HepG2 (cell line): ENCODE measurements around the gene UAP1L1. TPM values are rescaled to one million over a fixed set of nuclear protein-coding genes. Genes with fewer than 3 reads are reported as not detected.

ENCODE experiments used
- CHCHD3 ChIP-seq: sonication (generic); formaldehyde crosslinking; IDR thresholded peaks from 2 replicates; pipeline ENCODE4 v1.8.0; 2022; ENCODE audit warnings: mild to moderate bottlenecking, missing genetic modification reagents, moderate library complexity
- CHD4 ChIP-seq: fragments of 200-600 bp; sonication (generic); IDR thresholded peaks from 2 replicates; pipeline ENCODE4 v1.7.0; 2017; ENCODE audit warnings: mild to moderate bottlenecking, low read length, borderline replicate concordance
- EEA1 ChIP-seq: sonication (generic); formaldehyde crosslinking; IDR thresholded peaks from 2 replicates; pipeline ENCODE4 v1.5.1; 2020; ENCODE audit warnings: mild to moderate bottlenecking, missing genetic modification reagents, borderline replicate concordance
- EED ChIP-seq: sonication (generic); formaldehyde crosslinking; IDR thresholded peaks from 2 replicates; pipeline ENCODE4 v1.5.0; 2020; ENCODE audit warnings: mild to moderate bottlenecking, missing genetic modification reagents
- ETV5 ChIP-seq: IDR thresholded peaks from 2 replicates; pipeline ENCODE4 v1.6.1; 2018; ENCODE audit warnings: missing biosample characterization, missing genetic modification reagents, inconsistent platforms, borderline replicate concordance
- ETV6 ChIP-seq: sonication (generic); formaldehyde crosslinking; conservative IDR thresholded peaks from 2 replicates; pipeline ENCODE4 v1.4.0; 2020; ENCODE audit warnings: missing genetic modification reagents
- HDAC2 ChIP-seq: sonication (generic); formaldehyde crosslinking; IDR thresholded peaks from 2 replicates; pipeline ENCODE4 v1.4.0; 2020; ENCODE audit warnings: missing genetic modification reagents
- HOXD1 ChIP-seq: sonication (generic); formaldehyde crosslinking; IDR thresholded peaks from 2 replicates; pipeline ENCODE4 v1.5.0; 2020; ENCODE audit warnings: missing genetic modification reagents
- KAT7 ChIP-seq: IDR thresholded peaks from 2 replicates; pipeline ENCODE4 v1.6.1; 2018; ENCODE audit warnings: borderline replicate concordance, missing compliant biosample characterization
- MAF1 ChIP-seq: sonication (generic); formaldehyde crosslinking; IDR thresholded peaks from 2 replicates; pipeline ENCODE4 v1.5.0; 2020; ENCODE audit warnings: missing genetic modification reagents, borderline replicate concordance
- MIER3 ChIP-seq: IDR thresholded peaks from 2 replicates; pipeline ENCODE4 v1.6.1; 2016; ENCODE audit warnings: missing compliant biosample characterization, borderline replicate concordance
- PCBP2 ChIP-seq: fragments of 200-400 bp; formaldehyde crosslinking; optimal IDR thresholded peaks from 2 replicates; pipeline ENCODE3; 2018; ENCODE audit warnings: low read length, low read depth; ENCODE audit not compliant: poor library complexity, severe bottlenecking
- PHF20 ChIP-seq: sonication (generic); formaldehyde crosslinking; IDR thresholded peaks from 2 replicates; pipeline ENCODE4 v1.5.0; 2020; ENCODE audit warnings: mild to moderate bottlenecking, missing genetic modification reagents
- POLR2AphosphoS2 ChIP-seq: IDR thresholded peaks from 2 replicates; pipeline ENCODE4 v1.6.1; 2011; ENCODE audit warnings: low read depth, low read length, improper control_type of control experiment
- ZBTB7A ChIP-seq: sonication (generic); formaldehyde crosslinking; IDR thresholded peaks from 2 replicates; pipeline ENCODE4 v1.8.0; 2022; ENCODE audit warnings: mild to moderate bottlenecking, missing genetic modification reagents
- ZNF510 ChIP-seq: sonication (generic); formaldehyde crosslinking; IDR thresholded peaks from 2 replicates; pipeline ENCODE4 v1.4.0; 2020; ENCODE audit warnings: low read depth, mild to moderate bottlenecking, missing genetic modification reagents
- ZNF598 ChIP-seq: sonication (generic); formaldehyde crosslinking; IDR thresholded peaks from 2 replicates; pipeline ENCODE4 v1.5.1; 2020; ENCODE audit warnings: mild to moderate bottlenecking, missing genetic modification reagents, borderline replicate concordance
- ZNF720 ChIP-seq: sonication (generic); formaldehyde crosslinking; IDR thresholded peaks from 2 replicates; pipeline ENCODE4 v1.4.0; 2020; ENCODE audit warnings: missing genetic modification reagents
- ZSCAN21 ChIP-seq: sonication (generic); formaldehyde crosslinking; IDR thresholded peaks from 2 replicates; pipeline ENCODE4 v1.8.0; 2022; ENCODE audit warnings: mild to moderate bottlenecking, missing genetic modification reagents, moderate library complexity, borderline replicate concordance
- polyA plus RNA-seq, 8 experiments: library from polyadenylated mRNA; depleted of rRNA in 3 of 8; stranded (reverse) in 7 of 8; unstranded in 1 of 8; fragments of >200 nt; fragmentation: Illumina TruSeq in 4 of 8; extraction: Trizol in 4 of 8; gene quantifications; 2 replicates each; pipeline versions ENCODE4 v1.2.1 to v1.2.3, GENCODE V29; 2011 to 2016; ENCODE audit warnings: low read depth in 4 of 8, missing spikeins in 1 of 8, mixed read lengths in 1 of 8; ENCODE audit not compliant: insufficient read depth in 1 of 8
- total RNA-seq, 5 experiments: library from RNA; depleted of rRNA; stranded (reverse); fragments of >200 nt; fragmentation: Illumina TruSeq; extraction: Trizol; gene quantifications; 2 replicates each; pipeline ENCODE4 v1.2.3, GENCODE V29; 2016; ENCODE audit warnings: low read depth in 1 of 5
- TF ChIP-seq, protein P1 (sequence below): sonication (generic); formaldehyde crosslinking; IDR thresholded peaks from 2 replicates; pipeline ENCODE4 v1.4.0; 2020; ENCODE audit warnings: missing genetic modification reagents
- TF ChIP-seq, protein P2 (sequence below): sonication (generic); formaldehyde crosslinking; IDR thresholded peaks from 2 replicates; pipeline ENCODE4 v1.4.0; 2020; ENCODE audit warnings: missing genetic modification reagents
- TF ChIP-seq, protein P3 (sequence below): sonication (generic); formaldehyde crosslinking; conservative IDR thresholded peaks from 2 replicates; pipeline ENCODE4 v1.8.0; 2022; ENCODE audit warnings: missing genetic modification reagents
- TF ChIP-seq, protein P4 (sequence below): IDR thresholded peaks from 2 replicates; pipeline ENCODE4 v1.6.1; 2016; ENCODE audit warnings: missing biosample characterization, missing genetic modification reagents, low read depth

The UAP1L1 gene
- total and polyA plus RNA-seq, 2 of the 13 experiments (the other 11 are each of a cell fraction or from before 2014, with no cell fraction given), result 5.4 to 6.4 TPM

DNA sequence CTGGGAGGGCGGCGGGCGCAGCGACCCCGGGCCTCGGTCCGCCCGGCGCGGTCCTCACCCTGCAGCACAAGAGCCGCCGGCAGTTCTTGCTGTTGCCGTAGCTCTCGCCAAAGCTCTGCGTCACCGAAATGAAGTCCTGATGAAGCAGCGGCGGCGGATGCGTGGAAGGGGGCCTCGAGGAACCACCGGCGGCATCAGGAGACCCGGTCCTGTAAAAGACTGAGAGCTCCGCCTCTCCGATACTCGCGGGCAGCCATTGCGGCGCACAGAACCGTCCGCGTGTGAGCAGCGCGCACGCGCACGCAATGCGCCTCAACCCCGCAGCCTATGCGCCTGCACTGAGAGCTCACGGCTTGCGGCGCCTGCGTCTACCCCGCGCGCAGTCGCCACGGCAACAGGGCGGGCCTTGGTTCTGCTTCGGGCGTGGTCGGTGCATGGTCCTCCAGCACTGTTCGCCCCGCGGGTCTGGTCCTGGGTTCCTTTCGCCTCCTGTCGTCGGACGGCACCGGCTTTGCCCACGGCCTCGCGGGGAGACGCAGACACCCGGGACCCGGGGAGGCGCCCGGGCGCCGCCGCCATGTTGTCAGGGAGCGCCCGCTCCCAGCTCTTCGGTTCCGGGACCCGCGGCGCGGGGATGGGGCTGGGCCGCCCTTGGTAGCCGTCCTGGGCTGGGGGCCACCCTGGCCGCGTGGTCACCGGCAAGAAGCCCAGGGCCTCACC is 52.3 kb downstream of the UAP1L1 start (continued):
- 0 out of 2 replicates have a peak, but pooled peaks have one; percentile 47 for TF ChIP-seq CHCHD3 (CRISPR knock-in tag)
- no peak for TF ChIP-seq ZBTB7A (CRISPR knock-in tag)
- no peak for TF ChIP-seq EED
- TF ChIP-seq PCBP2, result no peak
- no peak for TF ChIP-seq ZNF510 (CRISPR knock-in tag)
- peak; percentile 47; the same call in 1 of the 2 replicates for TF ChIP-seq PHF20 (CRISPR knock-in tag)
- no peak for TF ChIP-seq POLR2AphosphoS2
- TF ChIP-seq ZSCAN21 (CRISPR knock-in tag), result peak; percentile 67
- TF ChIP-seq HOXD1 (CRISPR knock-in tag), result 0 out of 2 replicates have a peak, but pooled peaks have one; percentile 76
- no peak for TF ChIP-seq MAF1 (CRISPR knock-in tag)
- peak; percentile 81; the same call in 1 of the 2 replicates for TF ChIP-seq EEA1
- no peak for TF ChIP-seq ZNF720 (CRISPR knock-in tag)
- TF ChIP-seq, protein P1, sequence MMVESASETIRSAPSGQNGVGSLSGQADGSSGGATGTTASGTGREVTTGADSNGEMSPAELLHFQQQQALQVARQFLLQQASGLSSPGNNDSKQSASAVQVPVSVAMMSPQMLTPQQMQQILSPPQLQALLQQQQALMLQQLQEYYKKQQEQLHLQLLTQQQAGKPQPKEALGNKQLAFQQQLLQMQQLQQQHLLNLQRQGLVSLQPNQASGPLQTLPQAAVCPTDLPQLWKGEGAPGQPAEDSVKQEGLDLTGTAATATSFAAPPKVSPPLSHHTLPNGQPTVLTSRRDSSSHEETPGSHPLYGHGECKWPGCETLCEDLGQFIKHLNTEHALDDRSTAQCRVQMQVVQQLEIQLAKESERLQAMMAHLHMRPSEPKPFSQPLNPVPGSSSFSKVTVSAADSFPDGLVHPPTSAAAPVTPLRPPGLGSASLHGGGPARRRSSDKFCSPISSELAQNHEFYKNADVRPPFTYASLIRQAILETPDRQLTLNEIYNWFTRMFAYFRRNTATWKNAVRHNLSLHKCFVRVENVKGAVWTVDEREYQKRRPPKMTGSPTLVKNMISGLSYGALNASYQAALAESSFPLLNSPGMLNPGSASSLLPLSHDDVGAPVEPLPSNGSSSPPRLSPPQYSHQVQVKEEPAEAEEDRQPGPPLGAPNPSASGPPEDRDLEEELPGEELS, result 0 out of 2 replicates have a peak, but pooled peaks have one; percentile 10
- TF ChIP-seq, protein P2, sequence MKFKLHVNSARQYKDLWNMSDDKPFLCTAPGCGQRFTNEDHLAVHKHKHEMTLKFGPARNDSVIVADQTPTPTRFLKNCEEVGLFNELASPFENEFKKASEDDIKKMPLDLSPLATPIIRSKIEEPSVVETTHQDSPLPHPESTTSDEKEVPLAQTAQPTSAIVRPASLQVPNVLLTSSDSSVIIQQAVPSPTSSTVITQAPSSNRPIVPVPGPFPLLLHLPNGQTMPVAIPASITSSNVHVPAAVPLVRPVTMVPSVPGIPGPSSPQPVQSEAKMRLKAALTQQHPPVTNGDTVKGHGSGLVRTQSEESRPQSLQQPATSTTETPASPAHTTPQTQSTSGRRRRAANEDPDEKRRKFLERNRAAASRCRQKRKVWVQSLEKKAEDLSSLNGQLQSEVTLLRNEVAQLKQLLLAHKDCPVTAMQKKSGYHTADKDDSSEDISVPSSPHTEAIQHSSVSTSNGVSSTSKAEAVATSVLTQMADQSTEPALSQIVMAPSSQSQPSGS (CRISPR knock-in tag), result no peak
- 0 out of 2 replicates have a peak, but pooled peaks have one; percentile 11 for TF ChIP-seq ZNF598
- TF ChIP-seq MIER3 (CRISPR knock-in tag), result peak; percentile 39; the same call in 1 of the 2 replicates
- no peak for TF ChIP-seq ETV6 (CRISPR knock-in tag)
- TF ChIP-seq HDAC2 (CRISPR knock-in tag), result peak; percentile 41
- TF ChIP-seq ETV5 (CRISPR knock-in tag), result peak; percentile 10; the same call in 1 of the 2 replicates
- peak; percentile 30; the same call in 1 of the 2 replicates for TF ChIP-seq KAT7
- TF ChIP-seq, protein P3, sequence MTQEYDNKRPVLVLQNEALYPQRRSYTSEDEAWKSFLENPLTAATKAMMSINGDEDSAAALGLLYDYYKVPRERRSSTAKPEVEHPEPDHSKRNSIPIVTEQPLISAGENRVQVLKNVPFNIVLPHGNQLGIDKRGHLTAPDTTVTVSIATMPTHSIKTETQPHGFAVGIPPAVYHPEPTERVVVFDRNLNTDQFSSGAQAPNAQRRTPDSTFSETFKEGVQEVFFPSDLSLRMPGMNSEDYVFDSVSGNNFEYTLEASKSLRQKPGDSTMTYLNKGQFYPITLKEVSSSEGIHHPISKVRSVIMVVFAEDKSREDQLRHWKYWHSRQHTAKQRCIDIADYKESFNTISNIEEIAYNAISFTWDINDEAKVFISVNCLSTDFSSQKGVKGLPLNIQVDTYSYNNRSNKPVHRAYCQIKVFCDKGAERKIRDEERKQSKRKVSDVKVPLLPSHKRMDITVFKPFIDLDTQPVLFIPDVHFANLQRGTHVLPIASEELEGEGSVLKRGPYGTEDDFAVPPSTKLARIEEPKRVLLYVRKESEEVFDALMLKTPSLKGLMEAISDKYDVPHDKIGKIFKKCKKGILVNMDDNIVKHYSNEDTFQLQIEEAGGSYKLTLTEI (CRISPR knock-in tag), result no peak
- TF ChIP-seq CHD4, result no peak
- TF ChIP-seq, protein P4, sequence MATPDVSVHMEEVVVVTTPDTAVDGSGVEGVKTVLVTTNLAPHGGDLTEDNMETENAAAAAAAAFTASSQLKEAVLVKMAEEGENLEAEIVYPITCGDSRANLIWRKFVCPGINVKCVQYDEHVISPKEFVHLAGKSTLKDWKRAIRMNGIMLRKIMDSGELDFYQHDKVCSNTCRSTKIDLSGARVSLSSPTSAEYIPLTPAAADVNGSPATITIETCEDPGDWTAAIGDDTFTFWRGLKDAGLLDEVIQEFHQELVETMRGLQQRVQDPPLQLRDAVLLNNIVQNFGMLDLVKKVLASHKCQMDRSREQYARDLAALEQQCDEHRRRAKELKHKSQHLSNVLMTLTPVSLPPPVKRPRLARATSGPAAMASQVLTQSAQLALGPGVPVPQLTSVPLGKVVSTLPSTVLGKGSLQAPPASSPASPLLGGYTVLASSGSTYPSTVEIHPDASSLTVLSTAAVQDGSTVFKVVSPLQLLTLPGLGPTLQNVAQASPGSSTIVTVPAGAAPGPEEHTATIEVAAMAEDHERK (CRISPR knock-in tag), result peak; percentile 90
